Glomerular endothelial cell (primary cell): ENCODE data around the gene ADGRL3. TPM values are rescaled to one million over a fixed set of nuclear protein-coding genes. Genes with fewer than 3 reads are reported as not detected.

Source experiments
- DNase-seq: peaks from one replicate; pipeline ENCODE4 v3.0.0-alpha.2; 2011; ENCODE audit warnings: low read depth, low spot score; ENCODE audit errors: extremely low read depth
- total RNA-seq: library from RNA; depleted of rRNA; stranded (reverse); fragments of >200 nt; gene quantifications from 2 replicates; pipeline ENCODE4 v1.2.3, GENCODE V29; 2015

ADGRL3 gene
- total RNA-seq, 1 donor from 2014 or later, result 1.1 TPM

DNA sequence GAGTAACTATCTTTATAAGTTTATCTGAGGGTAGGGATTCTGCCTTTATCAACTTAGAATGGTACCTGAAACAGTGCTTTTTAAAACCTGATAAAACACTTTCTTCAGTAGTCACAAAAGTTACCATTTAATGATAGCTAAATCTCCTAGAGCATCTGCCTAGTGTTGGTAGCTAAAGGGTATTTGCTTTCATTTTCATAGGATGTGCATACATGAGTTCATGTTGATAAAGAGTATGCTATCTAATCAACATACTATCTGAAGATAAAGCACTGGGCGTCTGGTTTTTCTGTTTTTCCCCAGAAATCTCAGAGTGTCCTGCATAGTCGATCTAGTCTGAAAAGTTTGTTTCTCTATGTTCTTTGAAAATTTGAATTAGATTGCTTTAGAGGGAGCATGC, 75.1 kb downstream of the ADGRL3 start:
- DNase-seq, result no peak

- DNase-seq, result no peak
Observed at GRCh38 chr4:61276029-61276428, 75.9 kb downstream of the ADGRL3 start.

DNA sequence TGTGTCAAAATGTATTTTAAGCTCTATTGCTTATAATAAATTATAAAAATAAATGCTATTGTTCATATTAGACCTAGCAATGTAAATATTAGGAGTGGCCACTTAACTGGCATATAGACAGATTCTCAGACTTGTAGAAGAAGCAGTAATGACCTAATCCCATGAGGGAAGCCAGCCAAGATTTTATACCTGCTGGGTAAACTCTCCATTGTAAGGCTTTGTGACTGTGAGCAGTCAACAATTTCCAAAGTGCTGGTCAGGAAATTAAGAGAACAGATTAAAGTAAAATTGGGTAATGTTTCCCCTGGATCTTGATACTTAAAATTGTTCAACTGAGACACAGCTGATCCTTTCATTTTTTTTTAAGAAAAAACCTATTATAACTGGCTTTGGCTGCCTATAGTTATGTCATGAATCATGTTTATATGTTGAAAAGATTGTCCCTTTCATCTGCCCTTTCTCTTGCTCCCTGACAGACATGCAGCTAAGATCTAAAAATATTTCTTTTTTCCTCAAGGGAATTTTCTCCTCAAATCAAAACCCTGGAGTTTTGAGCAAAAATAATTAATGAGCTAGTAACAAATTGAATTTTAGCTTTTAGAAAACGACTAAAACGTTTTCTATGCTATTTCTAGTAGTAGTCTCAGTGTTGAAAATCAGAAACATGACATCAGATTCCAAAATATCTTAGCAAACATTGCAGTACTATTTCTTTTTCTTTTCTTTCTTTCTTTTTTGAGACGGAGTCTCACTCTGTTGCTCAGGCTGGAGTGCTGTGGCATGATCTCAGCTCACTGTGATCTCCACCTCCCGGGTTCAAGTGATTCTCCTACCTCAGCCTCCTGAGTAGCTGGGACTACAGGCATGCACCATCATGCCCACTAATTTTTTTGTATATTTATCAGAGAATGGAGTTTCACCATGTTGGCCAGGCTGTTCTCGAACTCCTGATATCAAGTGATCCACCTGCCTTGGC, 77.9 kb downstream of the ADGRL3 start:
- DNase-seq, result no peak

DNA sequence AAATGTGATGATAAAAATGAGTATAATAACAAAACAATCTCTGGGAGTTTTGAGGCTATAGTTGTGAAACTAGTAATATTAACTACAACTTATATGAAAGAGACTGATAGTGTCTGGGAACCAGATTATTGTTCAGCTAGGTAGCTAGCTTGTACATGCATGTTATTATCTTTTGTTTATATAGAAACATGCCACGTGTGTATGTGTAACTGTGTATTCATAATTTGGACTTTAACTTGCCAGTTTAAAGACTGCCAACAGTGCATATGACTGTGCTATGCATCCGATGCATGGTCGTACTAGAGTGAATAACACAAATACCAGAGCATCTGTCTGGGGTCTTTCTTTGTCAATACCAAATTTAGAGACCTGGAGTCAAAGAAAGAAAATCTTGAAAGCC, 92.2 kb downstream of the ADGRL3 start:
- no peak for DNase-seq

- no peak for DNase-seq
Observed at GRCh38 chr4:61293707-61294400, 93.7 kb downstream of the ADGRL3 start.

DNA sequence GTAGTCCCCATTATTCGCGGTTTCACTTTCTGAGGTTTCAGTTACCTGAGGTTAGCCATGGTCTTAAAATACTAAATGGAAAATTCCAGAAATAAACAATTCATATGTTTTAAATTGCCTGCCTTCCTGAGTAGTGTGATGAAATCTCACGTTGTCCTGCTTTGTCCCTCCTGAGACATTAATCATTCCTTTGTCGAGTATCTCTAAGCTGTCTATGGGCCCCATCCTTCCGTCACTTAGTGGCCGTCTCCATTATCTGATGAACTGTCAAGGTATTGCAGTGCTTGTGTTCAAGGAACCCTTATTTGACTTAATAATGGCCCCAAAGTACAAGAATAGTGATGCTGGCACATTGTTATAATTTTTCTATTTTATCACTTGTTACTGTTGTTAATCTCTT, 94.8 kb downstream of the ADGRL3 start:
- DNase-seq, result no peak

- DNase-seq, result no peak
Observed at GRCh38 chr4:61296144-61296543, 96.0 kb downstream of the ADGRL3 start.

- no peak for DNase-seq
Observed at GRCh38 chr4:61298178-61298740, 98.1 kb downstream of the ADGRL3 start.

DNA sequence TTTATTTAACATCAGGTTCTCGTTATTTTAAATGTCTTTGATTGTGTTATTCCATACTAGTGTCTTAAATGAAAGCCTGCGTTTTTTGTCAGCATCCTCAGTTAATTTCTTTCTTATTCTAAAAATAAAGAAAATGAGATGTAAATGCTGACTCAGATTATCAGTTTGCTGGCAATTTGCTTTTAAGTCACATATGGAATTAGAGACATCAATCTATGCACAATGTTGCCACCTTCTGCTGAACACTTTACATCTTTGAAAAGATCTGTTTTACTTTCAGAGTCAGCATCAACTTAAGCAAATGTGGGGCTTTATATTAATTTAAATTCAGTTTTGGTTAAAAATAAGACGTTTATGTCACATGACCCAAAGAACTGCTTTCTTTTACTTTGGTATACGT, 99.2 kb downstream of the ADGRL3 start:
- no peak for DNase-seq

- DNase-seq, result no peak
Observed at GRCh38 chr4:61300266-61300844, 100.2 kb downstream of the ADGRL3 start.

GRCh38 chr4:61301271-61301670, 101.1 kb downstream of the ADGRL3 start:
- no peak for DNase-seq

- no peak for DNase-seq
Observed at GRCh38 chr4:61308033-61308432, 107.9 kb downstream of the ADGRL3 start.

DNA sequence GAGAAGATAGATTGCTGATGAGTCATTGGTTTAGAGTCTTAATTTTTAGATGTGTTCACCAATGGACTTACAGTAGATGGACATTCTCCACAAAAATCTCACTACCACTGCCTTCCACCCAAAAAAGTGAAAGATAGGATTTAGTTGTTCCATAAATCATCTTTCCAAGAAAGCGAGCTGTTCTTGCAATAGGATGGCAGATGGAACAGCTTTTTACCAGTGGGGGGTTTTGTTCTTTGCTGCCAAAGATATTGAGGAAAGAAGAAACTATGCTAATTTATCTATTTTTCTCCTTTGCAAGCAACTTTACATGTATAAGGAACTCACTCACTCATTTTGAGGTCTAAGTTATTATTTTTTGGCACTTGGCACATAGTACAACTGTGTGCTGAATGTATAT, 109.5 kb downstream of the ADGRL3 start:
- DNase-seq, result no peak

GRCh38 chr4:61312526-61312925, 112.4 kb downstream of the ADGRL3 start:
- no peak for DNase-seq

- DNase-seq, result no peak
Observed at GRCh38 chr4:61318431-61318830, 118.3 kb downstream of the ADGRL3 start.

DNA sequence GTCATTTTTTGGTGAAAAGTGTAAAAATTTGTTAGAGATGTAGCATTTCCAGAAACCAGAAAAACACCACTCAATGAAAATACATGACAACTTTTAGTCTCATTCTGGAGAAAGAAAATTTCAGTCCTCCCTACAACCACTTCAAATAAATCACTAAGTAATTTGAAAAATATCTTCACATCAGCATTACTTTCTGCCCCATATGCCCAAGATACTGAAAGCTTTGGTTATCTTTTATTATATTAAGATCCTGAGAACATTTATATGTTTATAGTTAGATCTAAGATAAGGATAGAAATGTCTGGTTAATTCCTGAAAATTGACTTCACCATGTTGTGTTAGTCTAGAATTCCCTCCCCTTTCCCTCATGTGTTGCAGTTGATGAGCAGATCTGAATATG, 119.0 kb downstream of the ADGRL3 start:
- no peak for DNase-seq

DNA sequence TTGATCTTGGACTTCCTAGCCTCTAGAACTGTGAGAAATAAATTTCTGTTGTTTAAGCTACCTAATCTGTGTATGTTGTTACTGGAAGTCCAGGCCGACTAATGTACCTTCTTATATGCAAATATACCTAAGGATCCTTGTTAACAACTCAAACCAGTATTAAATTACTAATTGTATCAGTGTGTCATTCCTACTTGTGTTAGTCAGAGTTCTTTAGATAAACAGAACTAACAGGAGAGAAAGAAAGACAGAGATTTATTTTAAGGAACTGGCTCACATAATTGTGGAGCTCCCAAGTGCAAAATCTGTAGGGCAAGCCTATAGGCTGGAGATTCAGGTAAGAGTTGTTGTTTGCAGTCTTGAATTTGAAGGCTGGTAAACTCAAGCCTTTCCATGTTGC, 120.0 kb downstream of the ADGRL3 start:
- no peak for DNase-seq

DNA sequence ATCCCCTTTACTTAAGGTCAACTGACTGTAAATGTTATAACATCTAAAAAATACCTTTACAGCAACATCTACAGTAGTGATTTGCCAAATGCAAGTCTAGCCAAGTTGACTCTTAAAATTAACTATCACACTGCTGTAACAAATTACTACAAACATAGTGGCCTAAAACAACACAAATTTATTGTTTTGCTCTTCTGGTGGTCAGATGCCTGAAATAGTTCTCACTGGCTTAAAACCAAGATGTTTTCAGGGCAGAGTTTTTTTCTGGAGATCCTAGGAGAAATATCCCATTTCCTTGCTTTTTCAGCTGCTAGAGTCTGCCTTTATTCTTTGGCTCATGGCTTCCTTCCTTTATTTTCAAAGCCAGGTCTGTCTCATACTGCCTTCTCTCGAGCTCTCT, 120.5 kb downstream of the ADGRL3 start:
- DNase-seq, result no peak

- DNase-seq, result no peak
Observed at GRCh38 chr4:61332693-61333092, 132.6 kb downstream of the ADGRL3 start.

DNA sequence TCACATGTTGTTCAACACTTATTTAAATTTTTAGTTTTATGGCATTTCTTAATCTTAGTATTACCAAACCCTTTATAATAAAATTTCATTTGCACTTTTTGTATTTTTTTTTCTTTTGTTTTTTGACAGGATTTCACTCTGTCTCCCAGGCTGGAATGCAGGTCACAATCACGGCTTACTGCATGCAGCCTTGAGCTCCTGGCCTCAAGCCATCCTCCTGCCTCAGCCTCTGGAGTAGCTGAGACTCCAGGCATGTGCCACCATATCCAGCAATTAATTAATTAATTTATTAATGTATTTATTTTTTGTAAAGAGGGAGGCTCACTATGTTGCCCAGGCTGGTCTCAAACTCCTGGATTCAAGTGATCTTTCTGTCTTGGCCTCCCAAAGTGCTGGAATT, 133.4 kb downstream of the ADGRL3 start:
- no peak for DNase-seq

GRCh38 chr4:61335241-61335763, 135.2 kb downstream of the ADGRL3 start:
- no peak for DNase-seq
